HG03565 (cell line): ENCODE results near the gene ATAD3A.

Experiments used
- ATAC-seq: cut with Tn5 transposase; IDR thresholded peaks from one replicate; pipeline ENCODE4 v1.9.1; 2021; ENCODE audit warnings: mild to moderate bottlenecking, moderate library complexity; ENCODE audit not compliant: unreplicated experiment

ATAD3A gene

GRCh38 chr1:1577367-1578011, 65.5 kb downstream of the ATAD3A start:
- no peak for ATAC-seq

GRCh38 chr1:1578371-1578940, 66.5 kb downstream of the ATAD3A start:
- ATAC-seq: no peak

- ATAC-seq: no peak
Measured at GRCh38 chr1:1582585-1583346, 70.8 kb downstream of the ATAD3A start.

GRCh38 chr1:1583347-1584010, 71.5 kb downstream of the ATAD3A start:
- ATAC-seq: no peak
